Measurements from ENCODE around the gene ABHD4. TPM values are rescaled to one million over a fixed set of nuclear protein-coding genes. Genes with fewer than 3 reads are reported as not detected.

Gene ABHD4
- total RNA-seq, 2 experiments from 2014 or later = 5.6 to 15.6 TPM

GRCh38 chr14:22593189-22593588 lies 4.9 kb upstream of the ABHD4 start:
- ChIA-PET CTCF (ENCODE audit: unreplicated experiment) (no interaction called here), POLR2A (interaction anchor here (0.5 to 1.1 kb wide), 5 partner anchors 8 to 1012 kb away, joined by 3 to 4 read pairs (median 3); no protein-coding TSS in a partner anchor)
- no peaks in the 10 kb centered on the region for H4K20me1 ChIP-seq (ENCODE audit: insufficient read depth, low read length)
- no TSS peak for BruUV-seq (replicated peaks)
- H3K4me1 ChIP-seq (ENCODE audit: insufficient read depth, low read length, poor library complexity, severe bottlenecking) = peaks cover 31% of the 10 kb centered on the region
- peaks cover 7% of the 10 kb centered on the region for H3K79me2 ChIP-seq (ENCODE audit: insufficient read depth, low read depth, low read length)
- no peak overlapping the region for H3K27ac ChIP-seq (ENCODE audit: low read depth, low read length, poor library complexity, severe bottlenecking)
- H2AFZ ChIP-seq (ENCODE audit: low read length) = 0 out of 2 replicates have a peak overlapping the region, but pooled peaks have one; percentile 3
- intact Hi-C loops (cut with micrococcal nuclease; ENCODE audit: unreplicated experiment) = no loop called here
- no peak overlapping the region for H3K4me3 ChIP-seq (ENCODE audit: low read depth, low read length, poor library complexity, severe bottlenecking)
- no peaks in the 10 kb centered on the region for H3K9me3 ChIP-seq (ENCODE audit: low read length)
- H3K9me2 ChIP-seq (ENCODE audit: insufficient read depth, low read length) = no peaks in the 10 kb centered on the region
- H3K4me2 ChIP-seq (ENCODE audit: low read length) = no peak overlapping the region
- no peak for DNase-seq (ENCODE audit: low spot score)
- TF ChIP-seq EZH2phosphoT487 (IDR thresholded peaks at IDR 0.05; ENCODE audit: borderline replicate concordance, low read depth, low read length) = no peak
- TF ChIP-seq, protein P1, sequence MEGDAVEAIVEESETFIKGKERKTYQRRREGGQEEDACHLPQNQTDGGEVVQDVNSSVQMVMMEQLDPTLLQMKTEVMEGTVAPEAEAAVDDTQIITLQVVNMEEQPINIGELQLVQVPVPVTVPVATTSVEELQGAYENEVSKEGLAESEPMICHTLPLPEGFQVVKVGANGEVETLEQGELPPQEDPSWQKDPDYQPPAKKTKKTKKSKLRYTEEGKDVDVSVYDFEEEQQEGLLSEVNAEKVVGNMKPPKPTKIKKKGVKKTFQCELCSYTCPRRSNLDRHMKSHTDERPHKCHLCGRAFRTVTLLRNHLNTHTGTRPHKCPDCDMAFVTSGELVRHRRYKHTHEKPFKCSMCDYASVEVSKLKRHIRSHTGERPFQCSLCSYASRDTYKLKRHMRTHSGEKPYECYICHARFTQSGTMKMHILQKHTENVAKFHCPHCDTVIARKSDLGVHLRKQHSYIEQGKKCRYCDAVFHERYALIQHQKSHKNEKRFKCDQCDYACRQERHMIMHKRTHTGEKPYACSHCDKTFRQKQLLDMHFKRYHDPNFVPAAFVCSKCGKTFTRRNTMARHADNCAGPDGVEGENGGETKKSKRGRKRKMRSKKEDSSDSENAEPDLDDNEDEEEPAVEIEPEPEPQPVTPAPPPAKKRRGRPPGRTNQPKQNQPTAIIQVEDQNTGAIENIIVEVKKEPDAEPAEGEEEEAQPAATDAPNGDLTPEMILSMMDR (conservative IDR thresholded peaks at IDR 0.05; ENCODE audit: low read length) = no peak
- no peaks in the 10 kb centered on the region for H3K36me3 ChIP-seq (ENCODE audit: insufficient read depth, low read length)

GRCh38 chr14:22593601-22594000 lies 4.5 kb upstream of the ABHD4 start:
- TF ChIP-seq EZH2phosphoT487 (IDR thresholded peaks at IDR 0.05; ENCODE audit: borderline replicate concordance, low read depth, low read length) = no peak
- TF ChIP-seq, protein P1 (conservative IDR thresholded peaks at IDR 0.05; ENCODE audit: low read length) = no peak
- no peaks in the 10 kb centered on the region for H3K9me3 ChIP-seq (ENCODE audit: low read length)
- intact Hi-C loops (cut with micrococcal nuclease; ENCODE audit: unreplicated experiment) = no loop called here
- no peaks in the 10 kb centered on the region for H4K20me1 ChIP-seq (ENCODE audit: insufficient read depth, low read length)
- BruUV-seq (replicated peaks) = no TSS peak
- peaks cover 2% of the 10 kb centered on the region for H3K79me2 ChIP-seq (ENCODE audit: insufficient read depth, low read depth, low read length)
- ChIA-PET CTCF (ENCODE audit: unreplicated experiment) (no interaction called here), POLR2A (interaction anchor here (0.5 to 1.1 kb wide), 5 partner anchors 9 to 1013 kb away, joined by 3 to 4 read pairs (median 3); no protein-coding TSS in a partner anchor)
- no peak overlapping the region for H3K27ac ChIP-seq (ENCODE audit: low read depth, low read length, poor library complexity, severe bottlenecking)
- no peaks in the 10 kb centered on the region for H3K9me2 ChIP-seq (ENCODE audit: insufficient read depth, low read length)
- peaks cover 30% of the 10 kb centered on the region for H3K4me1 ChIP-seq (ENCODE audit: insufficient read depth, low read length, poor library complexity, severe bottlenecking)
- no peak overlapping the region for H3K4me2 ChIP-seq (ENCODE audit: low read length)
- no peaks in the 10 kb centered on the region for H3K36me3 ChIP-seq (ENCODE audit: insufficient read depth, low read length)
- H2AFZ ChIP-seq (ENCODE audit: low read length) = no peak overlapping the region; the same call in 1 of the 2 replicates
- DNase-seq (ENCODE audit: low spot score) = no peak
- H3K4me3 ChIP-seq (ENCODE audit: low read depth, low read length, poor library complexity, severe bottlenecking) = no peak overlapping the region

GRCh38 chr14:22594156-22594716 lies 3.9 kb upstream of the ABHD4 start:
- H3K9me2 ChIP-seq (ENCODE audit: insufficient read depth, low read length) = no peaks in the 10 kb centered on the region
- no peaks in the 10 kb centered on the region for H3K36me3 ChIP-seq (ENCODE audit: insufficient read depth, low read length)
- no TSS peak for BruUV-seq (replicated peaks)
- peaks cover 34% of the 10 kb centered on the region for H3K4me1 ChIP-seq (ENCODE audit: insufficient read depth, low read length, poor library complexity, severe bottlenecking)
- H3K4me3 ChIP-seq (ENCODE audit: low read depth, low read length, poor library complexity, severe bottlenecking) = no peak overlapping the region
- TF ChIP-seq, protein P1 (conservative IDR thresholded peaks at IDR 0.05; ENCODE audit: low read length) = 0 out of 2 replicates have a peak, but pooled peaks have one; percentile 11
- no peak for TF ChIP-seq EZH2phosphoT487 (IDR thresholded peaks at IDR 0.05; ENCODE audit: borderline replicate concordance, low read depth, low read length)
- no peaks in the 10 kb centered on the region for H4K20me1 ChIP-seq (ENCODE audit: insufficient read depth, low read length)
- no peaks in the 10 kb centered on the region for H3K9me3 ChIP-seq (ENCODE audit: low read length)
- no peak for DNase-seq (ENCODE audit: low spot score)
- no peak overlapping the region for H3K4me2 ChIP-seq (ENCODE audit: low read length)
- ChIA-PET CTCF (ENCODE audit: unreplicated experiment) (no interaction called here), POLR2A (interaction anchor here (1.1 kb wide), 1 partner anchor 10 kb away, joined by 3 read pairs; no protein-coding TSS in a partner anchor)
- intact Hi-C loops (cut with micrococcal nuclease; ENCODE audit: unreplicated experiment) = no loop called here
- H3K27ac ChIP-seq (ENCODE audit: low read depth, low read length, poor library complexity, severe bottlenecking) = no peak overlapping the region
- no peaks in the 10 kb centered on the region for H3K79me2 ChIP-seq (ENCODE audit: insufficient read depth, low read depth, low read length)
- peak overlapping the region; percentile 12; the same call in 1 of the 2 replicates for H2AFZ ChIP-seq (ENCODE audit: low read length)
